ENCODE measurements around the gene TARBP1. TPM values are rescaled to one million over a fixed set of nuclear protein-coding genes. Genes with fewer than 3 reads are reported as not detected.

Gene TARBP1
- total RNA-seq, 1 donor from 2014 or later: 31.5 TPM

Other genes starting within 250 kb of the TARBP1 start
- gene COA6, start 105.7 kb downstream of the TARBP1 start, total RNA-seq: 13.4 TPM
- gene IRF2BP2, start 131.0 kb upstream of the TARBP1 start, total RNA-seq: 142 TPM